OCI-LY7 (cell line): ENCODE measurements around the gene MINDY2.

Experiments used
- EZH2phosphoT487 ChIP-seq: fragments of 200-600 bp; sonication (generic); IDR thresholded peaks from 2 replicates; pipeline ENCODE4 v1.6.1; 2018; ENCODE audit warnings: low read depth, borderline replicate concordance, mild to moderate bottlenecking, mixed run types, antibody characterized with exemption, low read length, moderate library complexity, mixed read lengths
- TF ChIP-seq, protein P1 (sequence below): fragments of 200-600 bp; sonication (generic); conservative IDR thresholded peaks from 2 replicates; pipeline ENCODE4 v1.5.1; 2014; ENCODE audit warnings: mild to moderate bottlenecking, antibody characterized with exemption, low read length, moderate library complexity, mixed read lengths

DNA sequence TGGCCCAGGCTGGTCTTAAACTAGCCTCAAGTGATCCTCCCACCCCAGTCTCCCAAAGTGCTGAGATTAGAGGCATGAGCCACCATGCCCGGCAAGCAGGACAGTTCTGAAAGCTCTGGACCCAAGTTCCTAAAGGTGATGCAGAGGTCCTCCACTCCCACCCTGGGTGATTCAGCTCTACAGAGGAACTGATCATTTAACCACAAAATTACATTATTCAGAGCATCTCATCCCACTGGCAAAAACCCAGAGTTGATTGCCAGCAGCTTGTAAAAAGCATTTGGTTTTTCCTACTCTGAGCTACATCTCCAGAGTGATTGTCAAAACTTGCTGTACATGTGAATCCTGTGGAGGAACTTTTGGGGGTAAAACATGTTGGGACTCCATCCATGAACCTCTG, 102.2 kb downstream of the MINDY2 start:
- TF ChIP-seq, protein P1, sequence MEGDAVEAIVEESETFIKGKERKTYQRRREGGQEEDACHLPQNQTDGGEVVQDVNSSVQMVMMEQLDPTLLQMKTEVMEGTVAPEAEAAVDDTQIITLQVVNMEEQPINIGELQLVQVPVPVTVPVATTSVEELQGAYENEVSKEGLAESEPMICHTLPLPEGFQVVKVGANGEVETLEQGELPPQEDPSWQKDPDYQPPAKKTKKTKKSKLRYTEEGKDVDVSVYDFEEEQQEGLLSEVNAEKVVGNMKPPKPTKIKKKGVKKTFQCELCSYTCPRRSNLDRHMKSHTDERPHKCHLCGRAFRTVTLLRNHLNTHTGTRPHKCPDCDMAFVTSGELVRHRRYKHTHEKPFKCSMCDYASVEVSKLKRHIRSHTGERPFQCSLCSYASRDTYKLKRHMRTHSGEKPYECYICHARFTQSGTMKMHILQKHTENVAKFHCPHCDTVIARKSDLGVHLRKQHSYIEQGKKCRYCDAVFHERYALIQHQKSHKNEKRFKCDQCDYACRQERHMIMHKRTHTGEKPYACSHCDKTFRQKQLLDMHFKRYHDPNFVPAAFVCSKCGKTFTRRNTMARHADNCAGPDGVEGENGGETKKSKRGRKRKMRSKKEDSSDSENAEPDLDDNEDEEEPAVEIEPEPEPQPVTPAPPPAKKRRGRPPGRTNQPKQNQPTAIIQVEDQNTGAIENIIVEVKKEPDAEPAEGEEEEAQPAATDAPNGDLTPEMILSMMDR = no peak
- TF ChIP-seq EZH2phosphoT487 = no peak
